Activated CD4-positive, alpha-beta T cell treated with anti-CD3 and anti-CD28 coated beads for 36 hours (primary cell): ENCODE measurements around the gene PHF20. TPM values are rescaled to one million over a fixed set of nuclear protein-coding genes. Genes with fewer than 3 reads are reported as not detected.
"Not testable (repeated sequence)": the region's sequence is repeated elsewhere in the genome, so short reads cannot be mapped to it uniquely, and the experiment has no call there.

Experiments used
- ATAC-seq: fragments of 200-7000 bp; cut with Tn5 transposase; one replicate; pipeline ENCODE4 v1.10.0; 2021; ENCODE audit warnings: mild to moderate bottlenecking, moderate library complexity
- CTCF ChIA-PET: fragments of 350-600 bp; sonication (Branson Sonifier 250); formaldehyde crosslinking; loops from one replicate; lab custom pipeline; 2021; ENCODE audit warnings: antibody characterized with exemption; lab: Charles Lee
- POLR2A ChIA-PET: fragments of 350-600 bp; sonication (Branson Sonifier 250); formaldehyde crosslinking; loops from one replicate; lab custom pipeline; 2021; ENCODE audit warnings: antibody characterized with exemption, inconsistent platforms; lab: Charles Lee
- DNase-seq: peaks from one replicate; pipeline ENCODE4 v3.0.0-alpha.2; 2020
- H3K27ac Mint-ChIP-seq: one replicate; pipeline ENCODE4 v1.8.0; 2021; ENCODE audit warnings: mixed read lengths
- H3K27me3 Mint-ChIP-seq: one replicate; pipeline ENCODE4 v1.8.0; 2021; ENCODE audit warnings: mixed read lengths
- H3K36me3 Mint-ChIP-seq: one replicate; pipeline ENCODE4 v1.8.0; 2021; ENCODE audit warnings: low read depth, mixed read lengths
- H3K4me1 Mint-ChIP-seq: one replicate; pipeline ENCODE4 v1.8.0; 2021; ENCODE audit warnings: mixed read lengths
- H3K4me3 Mint-ChIP-seq: one replicate; pipeline ENCODE4 v1.8.0; 2021; ENCODE audit warnings: mild to moderate bottlenecking, moderate library complexity, mixed read lengths
- H3K9me3 Mint-ChIP-seq: one replicate; pipeline ENCODE4 v1.8.0; 2021; ENCODE audit warnings: low read depth, mixed read lengths
- intact Hi-C, 2 experiments: fragments of 100-400 bp; cut with DNase I in 1 of 2; cut with micrococcal nuclease in 1 of 2; formaldehyde crosslinking; loops; one replicate each; pipeline versions ENCODE4 v1.14.2 to v1.15.1; 2022 to 2024; cut with DNase I, micrococcal nuclease
- total RNA-seq, 2 experiments: library from RNA; stranded (reverse); gene quantifications; one replicate each; pipeline ENCODE4 v1.2.3, GENCODE V29; 2021

The PHF20 gene
- total RNA-seq, result 10 to 100 TPM; 54.3 to 61.6 TPM

DNA sequence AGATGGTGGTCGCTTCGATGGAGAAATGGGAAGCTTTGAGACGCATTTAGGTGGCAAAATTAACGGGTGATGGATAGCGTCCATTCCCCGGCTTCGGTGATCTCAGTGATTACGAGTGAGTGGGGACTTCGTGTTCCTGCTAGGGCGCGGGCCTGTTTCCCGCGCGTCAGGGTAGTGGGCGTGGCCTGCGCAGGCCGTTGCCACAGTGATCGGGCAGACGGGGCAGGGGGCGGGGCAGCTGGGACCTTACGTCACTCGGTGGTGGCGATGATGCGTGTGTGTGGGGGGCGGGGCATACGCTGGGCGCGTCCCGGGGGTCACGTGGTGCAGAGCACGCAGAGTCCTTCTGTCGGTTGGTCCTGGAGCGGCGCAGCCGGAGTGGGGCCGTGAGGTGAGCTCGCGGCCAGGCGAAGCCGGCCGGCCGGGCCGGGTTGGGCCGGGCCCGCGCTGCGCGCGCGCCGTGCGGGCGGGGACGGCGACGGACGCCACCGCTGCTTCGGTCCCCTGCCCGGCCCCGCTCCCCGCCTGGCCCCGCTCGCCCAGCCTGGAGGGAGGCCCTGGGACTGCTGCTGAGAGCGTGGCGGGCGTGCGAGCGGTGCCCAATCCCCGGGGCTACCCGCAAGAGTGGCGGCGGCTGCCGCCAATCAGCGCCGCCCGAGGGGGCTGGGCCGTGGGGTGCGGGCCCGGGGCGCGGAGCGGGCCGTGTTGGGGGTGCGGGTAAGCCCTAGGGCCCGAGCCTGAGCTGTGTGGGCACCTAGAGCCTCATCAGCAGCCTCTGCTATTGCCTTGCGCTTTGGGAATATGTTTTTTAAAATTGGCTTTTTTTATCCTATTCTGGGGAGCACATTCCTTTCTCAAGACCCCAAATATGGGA, at the start of gene PHF20:
PHF20 (plus strand) TSS at position 327 of the 874 bp plus-strand sequence. CDS start 29,508 bp downstream, outside the sequence.
- ChIA-PET CTCF (interaction anchor here (0.5 to 3.5 kb wide), 7 partner anchors 12 to 182 kb away, joined by 3 to 28 read pairs (median 4); partner anchors contain the start of genes RBM39 and SCAND1), POLR2A (interaction anchor here (0.6 to 3.1 kb wide), 9 partner anchors 29 to 486 kb away, joined by 3 to 68 read pairs (median 4); partner anchors contain the start of genes RBM39, SCAND1 and SPAG4)
- H3K36me3 Mint-ChIP-seq, result peaks cover 33% of the 10 kb centered on the region
- peak within 1 kb of the TSS; percentile 81 for H3K4me3 Mint-ChIP-seq
- DNase-seq (peak; percentile 100), ATAC-seq (peak; percentile 91)
- intact Hi-C loops, result loop anchor here (1.0 to 10.0 kb wide), 13 partner anchors 30 to 1779 kb away; partner anchors contain the start of genes RBM39 (in 2 of the 2), SCAND1 (in 2 of the 2), AHCY (in 1 of the 2) and CEP250 (in 1 of the 2)
- H3K27me3 Mint-ChIP-seq, result no peaks in the 10 kb centered on the region
- peaks cover 76% of the 10 kb centered on the region for H3K4me1 Mint-ChIP-seq
- H3K9me3 Mint-ChIP-seq, result peaks cover 7% of the 10 kb centered on the region
- H3K27ac Mint-ChIP-seq, result peak within 1 kb of the TSS; percentile 94

DNA sequence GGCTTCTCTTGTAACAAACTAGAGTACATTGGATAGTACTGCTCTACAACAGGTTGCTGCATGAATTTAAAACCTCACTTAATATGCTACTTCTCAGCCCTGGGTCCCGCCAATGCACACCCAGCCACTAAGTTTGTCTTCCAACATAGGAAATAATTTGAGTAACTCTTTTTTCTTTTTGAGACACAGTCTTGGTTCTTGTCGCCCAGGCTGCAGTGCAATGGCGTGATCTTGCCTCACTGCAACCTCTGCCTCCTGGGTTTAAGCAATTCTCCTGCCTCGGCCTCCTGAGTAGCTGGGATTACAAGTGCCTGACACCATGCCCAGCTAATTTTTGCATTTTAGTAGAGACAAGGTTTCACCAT, 48.6 kb upstream of the PHF20 start:
- H3K9me3 Mint-ChIP-seq, CTCF ChIA-PET, H3K4me3 Mint-ChIP-seq, intact Hi-C loops, H3K27me3 Mint-ChIP-seq, DNase-seq: not testable (repeated sequence)
- H3K4me1 Mint-ChIP-seq, result peaks cover 36% of the 10 kb centered on the region
- peak overlapping the region; percentile 42 for H3K27ac Mint-ChIP-seq
- peak; percentile 7 for ATAC-seq
- POLR2A ChIA-PET, result interaction anchor here (0.8 to 2.1 kb wide), 7 partner anchors 8 to 19 kb away, joined by 4 to 12 read pairs (median 4); partner anchors contain the start of gene RBM39
- peaks cover 80% of the 10 kb centered on the region for H3K36me3 Mint-ChIP-seq

- POLR2A ChIA-PET, result interaction anchor here (0.6 to 2.1 kb wide), 12 partner anchors 9 to 1312 kb away, joined by 3 to 12 read pairs (median 5); partner anchors contain the start of gene RBM39
- H3K27ac Mint-ChIP-seq, CTCF ChIA-PET, DNase-seq, H3K9me3 Mint-ChIP-seq, ATAC-seq, H3K4me3 Mint-ChIP-seq, intact Hi-C loops, H3K27me3 Mint-ChIP-seq: not testable (repeated sequence)
- H3K36me3 Mint-ChIP-seq, result peaks cover 80% of the 10 kb centered on the region
- peaks cover 35% of the 10 kb centered on the region for H3K4me1 Mint-ChIP-seq
Observed at GRCh38 chr20:35723652-35724320, 48.0 kb upstream of the PHF20 start.

GRCh38 chr20:35724321-35725230, 47.2 kb upstream of the PHF20 start:
- ChIA-PET CTCF (no interaction called here), POLR2A (interaction anchor here (0.6 to 1.7 kb wide), 13 partner anchors 10 to 1311 kb away, joined by 3 to 7 read pairs (median 5); partner anchors contain the start of gene RBM39)
- Mint-ChIP-seq H3K4me3 (no peak overlapping the region), H3K27ac (peak overlapping the region; percentile 75), H3K27me3 (no peaks in the 10 kb centered on the region), H3K4me1 (peaks cover 34% of the 10 kb centered on the region), H3K9me3 (no peaks in the 10 kb centered on the region), H3K36me3 (peaks cover 79% of the 10 kb centered on the region)
- no peak for DNase-seq
- intact Hi-C loops, result no loop called here
- ATAC-seq, result no peak

- Mint-ChIP-seq H3K36me3 (peaks cover 75% of the 10 kb centered on the region), H3K27ac (no peak overlapping the region), H3K4me1 (peaks cover 40% of the 10 kb centered on the region), H3K27me3 (no peaks in the 10 kb centered on the region), H3K4me3 (no peak overlapping the region), H3K9me3 (no peaks in the 10 kb centered on the region)
- POLR2A ChIA-PET, result interaction anchor here (0.6 to 1.1 kb wide), 5 partner anchors 9 to 127 kb away, joined by 4 to 12 read pairs (median 7); partner anchors contain the start of gene RBM39
- intact Hi-C loops, result loop anchor here in 1 of 2 experiments (1.0 kb wide), 1 partner anchor 9 kb away; no protein-coding TSS in a partner anchor
- CTCF ChIA-PET, result interaction anchor here (0.5 to 1.8 kb wide), 3 partner anchors 8 to 13 kb away, joined by 3 to 6 read pairs (median 6); no protein-coding TSS in a partner anchor
- ATAC-seq, result no peak
- DNase-seq, result no peak
Observed at GRCh38 chr20:35726842-35727711, 44.7 kb upstream of the PHF20 start.

DNA sequence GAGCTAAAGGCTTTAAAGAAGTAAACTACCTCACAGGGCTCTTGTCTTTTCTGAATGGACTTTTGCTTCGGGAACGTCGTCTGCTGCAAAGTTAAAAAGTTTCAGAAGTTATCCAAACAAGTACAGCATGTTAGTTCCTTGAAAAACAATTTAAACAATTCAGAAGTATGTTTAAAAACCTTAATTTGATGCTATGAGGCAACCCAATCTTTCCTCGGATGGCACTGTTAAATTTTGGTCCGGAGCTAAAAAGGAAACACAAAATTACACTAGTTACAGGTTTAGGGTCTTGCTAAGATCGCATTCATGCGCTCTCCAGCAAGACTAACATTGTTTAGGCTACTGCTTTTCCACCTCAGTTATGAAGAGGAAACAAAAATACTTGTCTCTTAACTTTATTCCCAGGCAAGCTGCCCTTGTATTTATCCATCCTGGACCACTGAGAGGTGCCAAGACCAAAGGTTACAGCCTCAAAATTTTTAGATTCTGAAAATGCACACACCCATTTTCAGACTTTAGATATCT, 42.5 kb upstream of the PHF20 start:
- no peak overlapping the region for H3K4me3 Mint-ChIP-seq
- ChIA-PET CTCF (interaction anchor here (2.5 kb wide), 1 partner anchor 11 kb away, joined by 14 read pairs; no protein-coding TSS in a partner anchor), POLR2A (interaction anchor here (0.6 to 2.7 kb wide), 6 partner anchors 10 to 113 kb away, joined by 3 to 11 read pairs (median 5); partner anchors contain the start of genes PHF20 and RBM39)
- H3K4me1 Mint-ChIP-seq, result peaks cover 48% of the 10 kb centered on the region
- intact Hi-C loops, result no loop called here
- DNase-seq (no peak), ATAC-seq (no peak)
- H3K27me3 Mint-ChIP-seq, result no peaks in the 10 kb centered on the region
- no peaks in the 10 kb centered on the region for H3K9me3 Mint-ChIP-seq
- H3K36me3 Mint-ChIP-seq, result peaks cover 74% of the 10 kb centered on the region
- no peak overlapping the region for H3K27ac Mint-ChIP-seq

GRCh38 chr20:35729836-35730582, 41.8 kb upstream of the PHF20 start:
- POLR2A ChIA-PET, result interaction anchor here (0.9 to 2.7 kb wide), 4 partner anchors 9 to 30 kb away, joined by 3 to 11 read pairs (median 7); partner anchors contain the start of gene RBM39
- Mint-ChIP-seq H3K4me1 (peaks cover 52% of the 10 kb centered on the region), H3K27me3 (no peaks in the 10 kb centered on the region), H3K4me3 (no peak overlapping the region), H3K27ac (peak overlapping the region; percentile 17), H3K36me3 (peaks cover 75% of the 10 kb centered on the region), H3K9me3 (no peaks in the 10 kb centered on the region)
- CTCF ChIA-PET, result interaction anchor here (1.0 to 2.5 kb wide), 4 partner anchors 10 to 20 kb away, joined by 4 to 14 read pairs (median 6); partner anchors contain the start of gene RBM39
- ATAC-seq (peak; percentile 53), DNase-seq (no peak)
- intact Hi-C loops, result loop anchor here in 1 of 2 experiments (2.0 kb wide), 1 partner anchor 17 kb away; no protein-coding TSS in a partner anchor

GRCh38 chr20:35730583-35731468, 41.0 kb upstream of the PHF20 start:
- intact Hi-C loops, result loop anchor here in 1 of 2 experiments (2.0 kb wide), 1 partner anchor 18 kb away; no protein-coding TSS in a partner anchor
- Mint-ChIP-seq H3K9me3 (no peaks in the 10 kb centered on the region), H3K36me3 (peaks cover 74% of the 10 kb centered on the region), H3K27ac (no peak overlapping the region), H3K27me3 (no peaks in the 10 kb centered on the region), H3K4me1 (peaks cover 53% of the 10 kb centered on the region), H3K4me3 (no peak overlapping the region)
- DNase-seq (no peak), ATAC-seq (no peak)
- POLR2A ChIA-PET, result interaction anchor here (0.9 to 2.7 kb wide), 4 partner anchors 9 to 31 kb away, joined by 3 to 11 read pairs (median 7); partner anchors contain the start of gene RBM39
- CTCF ChIA-PET, result interaction anchor here (0.6 to 2.5 kb wide), 7 partner anchors 9 to 90 kb away, joined by 3 to 14 read pairs (median 5); partner anchors contain the start of gene RBM39
